RWPE1 (cell line): ENCODE results near the gene MAST3.
A peak's percentile ranks its signal among the peaks of the same experiment; 100 is the strongest.

Experiments used
- CTCF ChIA-PET: fragments of 350-600 bp; sonication (Branson Sonifier 250); formaldehyde crosslinking; extraction: SDS; loops from one replicate; lab custom pipeline; 2021; lab: Yijun Ruan, JAX
- POLR2A ChIA-PET: fragments of 400-600 bp; formaldehyde crosslinking; extraction: SDS; loops from one replicate; lab custom pipeline; 2020; ENCODE audit warnings: antibody characterized with exemption; ENCODE audit not compliant: low non-redundant PET; lab: Yijun Ruan, JAX
- DNase-seq: peaks from one replicate; pipeline ENCODE4 v3.0.0; 2012; ENCODE audit warnings: low spot score
- H3K27ac ChIP-seq: fragments of 450-650 bp; 2 replicates; pipeline ENCODE4 v1.5.1; 2017
- TF ChIP-seq, protein P1 (sequence below): fragments of 450-650 bp; conservative IDR thresholded peaks from 2 replicates; pipeline ENCODE4 v1.5.1; 2017; ENCODE audit warnings: low read depth, mild to moderate bottlenecking

The MAST3 gene

DNA sequence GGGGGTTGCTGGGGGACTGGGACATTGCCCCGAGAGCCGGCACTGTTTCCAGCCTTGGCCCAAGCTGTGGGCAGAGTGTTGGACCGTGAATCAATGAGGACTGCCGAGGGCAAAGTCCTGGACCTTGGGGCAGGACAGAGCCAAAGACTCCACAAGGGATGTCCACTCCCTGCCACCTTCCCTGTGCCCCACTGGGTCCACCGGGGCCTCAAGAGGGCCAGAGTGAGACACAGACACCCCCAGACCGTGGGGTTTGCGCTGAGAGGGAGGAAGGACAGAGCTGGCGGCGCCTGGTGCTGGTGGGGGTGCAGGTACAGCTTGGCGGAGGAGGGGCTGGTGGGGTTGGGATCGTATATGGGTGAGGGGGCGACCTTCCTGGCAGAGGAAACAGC, 11.8 kb downstream of the MAST3 start:
- peak overlapping the region; percentile 63 for H3K27ac ChIP-seq
- TF ChIP-seq, protein P1, sequence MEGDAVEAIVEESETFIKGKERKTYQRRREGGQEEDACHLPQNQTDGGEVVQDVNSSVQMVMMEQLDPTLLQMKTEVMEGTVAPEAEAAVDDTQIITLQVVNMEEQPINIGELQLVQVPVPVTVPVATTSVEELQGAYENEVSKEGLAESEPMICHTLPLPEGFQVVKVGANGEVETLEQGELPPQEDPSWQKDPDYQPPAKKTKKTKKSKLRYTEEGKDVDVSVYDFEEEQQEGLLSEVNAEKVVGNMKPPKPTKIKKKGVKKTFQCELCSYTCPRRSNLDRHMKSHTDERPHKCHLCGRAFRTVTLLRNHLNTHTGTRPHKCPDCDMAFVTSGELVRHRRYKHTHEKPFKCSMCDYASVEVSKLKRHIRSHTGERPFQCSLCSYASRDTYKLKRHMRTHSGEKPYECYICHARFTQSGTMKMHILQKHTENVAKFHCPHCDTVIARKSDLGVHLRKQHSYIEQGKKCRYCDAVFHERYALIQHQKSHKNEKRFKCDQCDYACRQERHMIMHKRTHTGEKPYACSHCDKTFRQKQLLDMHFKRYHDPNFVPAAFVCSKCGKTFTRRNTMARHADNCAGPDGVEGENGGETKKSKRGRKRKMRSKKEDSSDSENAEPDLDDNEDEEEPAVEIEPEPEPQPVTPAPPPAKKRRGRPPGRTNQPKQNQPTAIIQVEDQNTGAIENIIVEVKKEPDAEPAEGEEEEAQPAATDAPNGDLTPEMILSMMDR, result no peak
- ChIA-PET POLR2A (interaction anchor here (0.5 kb wide), 2 partner anchors 96 to 196 kb away, joined by 3 read pairs; no protein-coding TSS in a partner anchor), CTCF (interaction anchor here (0.5 to 2.8 kb wide), 2 partner anchors 143 to 351 kb away, joined by 3 to 11 read pairs; no protein-coding TSS in a partner anchor)
- DNase-seq, result no peak

GRCh38 chr19:18109733-18110608, 12.4 kb downstream of the MAST3 start:
- ChIA-PET CTCF (interaction anchor here (1.0 to 2.8 kb wide), 2 partner anchors 58 to 142 kb away, joined by 3 to 11 read pairs; no protein-coding TSS in a partner anchor), POLR2A (interaction anchor here (0.5 to 0.9 kb wide), 5 partner anchors 11 to 195 kb away, joined by 3 to 6 read pairs (median 4); no protein-coding TSS in a partner anchor)
- no peak for DNase-seq
- peak overlapping the region; percentile 63 for H3K27ac ChIP-seq
- TF ChIP-seq, protein P1, result no peak

DNA sequence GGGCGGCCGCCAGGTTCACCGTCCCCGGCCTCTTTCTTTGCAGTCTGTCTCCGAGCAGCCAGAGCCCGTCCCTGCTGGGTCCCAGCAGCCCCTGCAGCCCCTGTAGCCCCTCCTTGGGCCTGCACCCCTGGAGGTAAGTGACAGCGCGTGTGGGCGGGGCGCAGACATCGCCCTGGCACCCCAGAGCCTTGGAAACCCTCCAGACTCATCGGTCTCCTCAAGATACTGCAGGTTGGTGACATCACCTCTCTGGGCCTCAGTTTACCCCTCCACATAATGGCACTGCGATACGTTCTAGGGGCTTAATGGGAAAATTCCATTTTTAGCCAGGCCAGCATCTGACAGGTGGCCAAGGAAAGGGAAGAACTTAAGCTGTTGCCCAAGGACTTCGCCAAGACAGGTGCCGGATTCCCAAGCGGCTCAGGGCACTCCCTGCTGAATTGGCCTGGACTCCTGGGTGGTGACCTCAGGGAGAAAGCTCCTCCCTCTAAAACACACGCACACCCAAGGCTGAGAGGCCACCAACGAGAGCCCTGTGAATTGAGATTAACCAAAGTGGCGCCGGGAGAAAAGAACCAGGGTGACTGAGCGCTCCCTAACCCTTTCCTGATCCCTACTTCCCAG, 13.1 kb downstream of the MAST3 start:
- TF ChIP-seq, protein P1, result no peak
- peak overlapping the region; percentile 63 for H3K27ac ChIP-seq
- no peak for DNase-seq
- ChIA-PET POLR2A (interaction anchor here (0.6 to 0.9 kb wide), 3 partner anchors 12 to 72 kb away, joined by 3 to 6 read pairs (median 4); no protein-coding TSS in a partner anchor), CTCF (interaction anchor here (0.7 to 2.8 kb wide), 3 partner anchors 57 to 142 kb away, joined by 3 to 11 read pairs (median 3); no protein-coding TSS in a partner anchor)

GRCh38 chr19:18112989-18113478, 15.5 kb downstream of the MAST3 start:
- TF ChIP-seq, protein P1, result peak; percentile 99
- peak; percentile 86 for DNase-seq
- ChIA-PET POLR2A (interaction anchor here (0.6 kb wide), 1 partner anchor 81 kb away, joined by 3 read pairs; no protein-coding TSS in a partner anchor), CTCF (interaction anchor here (0.5 to 1.0 kb wide), 11 partner anchors 12 to 291 kb away, joined by 3 to 8 read pairs (median 5); partner anchors contain the start of gene ARRDC2)
- H3K27ac ChIP-seq, result peak overlapping the region; percentile 66

GRCh38 chr19:18113827-18114226, 16.2 kb downstream of the MAST3 start:
- H3K27ac ChIP-seq, result peak overlapping the region; percentile 66
- TF ChIP-seq, protein P1, result no peak
- CTCF ChIA-PET, result interaction anchor here (0.7 to 1.0 kb wide), 3 partner anchors 41 to 132 kb away, joined by 3 to 7 read pairs (median 3); no protein-coding TSS in a partner anchor
- DNase-seq, result no peak
- POLR2A ChIA-PET, result no interaction called here
